K562 (cell line): ENCODE data around the gene THADA. TPM values are rescaled to one million over a fixed set of nuclear protein-coding genes. Genes with fewer than 3 reads are reported as not detected.

Experiments
- ATAC-seq: fragments of 200-7000 bp; cut with Tn5 transposase; 3 replicates; pipeline ENCODE4 v1.9.1; 2020; ENCODE audit warnings: moderate library complexity
- BruUV-seq: library from RNA; stranded (reverse); fragments of 400-500 nt; replicated peaks from 2 replicates; lab custom pipeline; 2021; lab: Mats Ljungman, UMichigan
- CTCF ChIA-PET: fragments of 300-600 bp; formaldehyde crosslinking; extraction: SDS; loops from one replicate; lab custom pipeline; 2021; ENCODE audit warnings: low intra/inter-chr PET ratio; lab: Yijun Ruan, JAX
- POLR2A ChIA-PET: fragments of 300-600, 350-650 bp; sonication (Branson Sonifier 250); formaldehyde crosslinking; extraction: SDS; loops from one replicate; lab custom pipeline; 2021; ENCODE audit warnings: antibody characterized with exemption, inconsistent platforms; lab: Yijun Ruan, JAX
- DNase-seq, 4 experiments: peaks; one replicate each; pipeline versions ENCODE4 v3.0.0 to v3.0.0-alpha.2; 2011 to 2018; ENCODE audit warnings: low spot score in 3 of 4, mixed read lengths in 3 of 4; ENCODE audit errors: extremely low read depth in 1 of 4
- FAIRE-seq: peaks from 2 replicates; lab custom pipeline; 2011; peaks lifted over from hg19 to GRCh38; lab: Jason Lieb, UNC
- H2AFZ ChIP-seq: 2 replicates; pipeline ENCODE4 v1.6.0; 2011; ENCODE audit warnings: low read depth, low read length, control low read depth, inconsistent platforms
- H3K27ac ChIP-seq: fragments of 200-600 bp; 3 replicates; pipeline ENCODE4 v1.8.0; 2011; ENCODE audit warnings: low read depth, mild to moderate bottlenecking, control low read depth, inconsistent platforms, low read length, moderate library complexity, mixed read lengths; ENCODE audit errors: extremely low read depth
- H3K27me3 ChIP-seq, 2 experiments: fragments of 300-600 bp in 1 of 2; 2 replicates in 1 of 2; 3 replicates in 1 of 2; pipeline versions ENCODE4 v1.6.0 to v1.8.0; 2011; ENCODE audit warnings: inconsistent platforms in 2 of 2, low read length in 2 of 2, mild to moderate bottlenecking in 1 of 2, mixed read lengths in 1 of 2, moderate library complexity in 1 of 2; ENCODE audit not compliant: control insufficient read depth in 2 of 2, insufficient read depth in 2 of 2
- H3K36me3 ChIP-seq: fragments of 300-600 bp; 3 replicates; pipeline ENCODE4 v1.8.0; 2011; ENCODE audit warnings: mild to moderate bottlenecking, low read length, inconsistent platforms; ENCODE audit not compliant: control insufficient read depth, insufficient read depth
- H3K4me1 ChIP-seq, 2 experiments: fragments of 200-600 bp in 1 of 2; replicated peaks in 1 of 2; 2 replicates in 1 of 2; 3 replicates in 1 of 2; pipeline versions ENCODE4 v1.5.1 to v1.8.0; 2011; ENCODE audit warnings: inconsistent platforms in 2 of 2, low read length in 2 of 2, mild to moderate bottlenecking in 1 of 2, mixed read lengths in 1 of 2, moderate library complexity in 1 of 2; ENCODE audit not compliant: control insufficient read depth in 2 of 2, insufficient read depth in 2 of 2
- H3K4me2 ChIP-seq: 2 replicates; pipeline ENCODE4 v1.6.1; 2011; ENCODE audit warnings: low read length, control low read depth, inconsistent platforms, mixed read lengths; ENCODE audit not compliant: insufficient read depth
- H3K4me3 ChIP-seq: fragments of 200-600 bp; sonication (generic), shearing (Covaris generic); 2 replicates; pipeline ENCODE4 v1.5.1; 2016; ENCODE audit warnings: control low read depth, inconsistent platforms
- H3K79me2 ChIP-seq: fragments of 200-600 bp; 3 replicates; pipeline ENCODE4 v1.8.0; 2011; ENCODE audit warnings: low read length, inconsistent platforms; ENCODE audit not compliant: control insufficient read depth, insufficient read depth
- H3K9ac ChIP-seq, 2 experiments: 2 replicates each; pipeline versions ENCODE4 v1.6.0 to v1.6.1; 2011; ENCODE audit warnings: low read depth in 2 of 2, low read length in 2 of 2, control low read depth in 1 of 2, inconsistent platforms in 1 of 2, mild to moderate bottlenecking in 1 of 2, mixed read lengths in 1 of 2; ENCODE audit not compliant: insufficient read depth in 1 of 2
- H3K9me1 ChIP-seq: one replicate; pipeline ENCODE4 v1.6.0; 2011; ENCODE audit warnings: inconsistent platforms, mild to moderate bottlenecking, low read length, moderate library complexity; ENCODE audit not compliant: control insufficient read depth, insufficient read depth
- H3K9me3 ChIP-seq: replicated peaks from 2 replicates; pipeline ENCODE4 v1.5.1; 2011; ENCODE audit warnings: low read depth, low read length, inconsistent platforms; ENCODE audit not compliant: control insufficient read depth, insufficient read depth
- H4K20me1 ChIP-seq: replicated peaks from 2 replicates; pipeline ENCODE4 v1.6.1; 2011; ENCODE audit warnings: low read length, inconsistent platforms, mixed read lengths; ENCODE audit not compliant: control insufficient read depth, insufficient read depth
- ATF1 ChIP-seq, 2 experiments: fragments of 450-650 bp in 1 of 2; IDR thresholded peaks; 2 replicates each; pipeline ENCODE4 v1.6.1; 2016; ENCODE audit warnings: missing compliant biosample characterization in 1 of 2, missing genetic modification characterization in 1 of 2
- CC2D1A ChIP-seq: fragments of 450-650 bp; IDR thresholded peaks from 2 replicates; pipeline ENCODE4 v1.6.1; 2017; ENCODE audit warnings: mild to moderate bottlenecking
- NKRF ChIP-seq: fragments of 450-650 bp; IDR thresholded peaks from 2 replicates; pipeline ENCODE4 v1.6.1; 2016; ENCODE audit warnings: borderline replicate concordance
- RREB1 ChIP-seq: fragments of 250-450 bp; sonication (Bioruptor Pico); IDR thresholded peaks from 2 replicates; pipeline ENCODE4 v1.4.0; 2020
- SNAPC5 ChIP-seq: fragments of 250-450 bp; sonication (Bioruptor Pico); IDR thresholded peaks from 2 replicates; pipeline ENCODE4 v1.8.0; 2021; ENCODE audit warnings: moderate library complexity, mild to moderate bottlenecking, inconsistent platforms
- TAL1 ChIP-seq: fragments of 450-650 bp; IDR thresholded peaks from 2 replicates; pipeline ENCODE4 v1.6.1; 2016; ENCODE audit warnings: mild to moderate bottlenecking
- ZNF175 ChIP-seq: fragments of 200-800 bp; sonication (Bioruptor generic); IDR thresholded peaks from 2 replicates; pipeline ENCODE4 v1.6.1; 2016; ENCODE audit warnings: low read depth, mild to moderate bottlenecking, missing genetic modification characterization, missing compliant biosample characterization
- ZNF280B ChIP-seq: fragments of 250-450 bp; sonication (Bioruptor Pico); IDR thresholded peaks from 2 replicates; pipeline ENCODE4 v1.5.1; 2021; ENCODE audit warnings: mild to moderate bottlenecking
- WGBS: fragments of 100-300 bp; shearing (Covaris generic); methylation state at CpG from one replicate; pipeline ENCODE4 v1.1.6; 2016; ENCODE audit warnings: low coverage, mixed read lengths; ENCODE audit not compliant: insufficient coverage; ENCODE audit errors: missing lambda C conversion rate; 5-methylcytosine and 5-hydroxymethylcytosine counted together
- in situ Hi-C: fragments of 300-500 bp; cut with MboI; formaldehyde crosslinking; loops from 4 replicates; pipeline ENCODE4 v1.15.0; 2018; ENCODE audit warnings: inconsistent platforms, mixed read lengths
- intact Hi-C: fragments of 100-400 bp; cut with micrococcal nuclease; formaldehyde crosslinking; loops from 2 replicates; pipeline ENCODE4 v1.14.2; 2022
- polyA plus RNA-seq, 8 experiments: library from polyadenylated mRNA; depleted of rRNA in 4 of 8; stranded (reverse) in 5 of 8; unstranded in 3 of 8; fragments of >200 nt; fragmentation: Nextera tagmentation in 2 of 8; fragmentation: Illumina TruSeq in 1 of 8; extraction: Ambion mirVana in 2 of 8; extraction: Trizol in 1 of 8; gene quantifications; 2 replicates each; pipeline versions ENCODE4 v1.2.1 to v1.2.3, GENCODE V29; 2011 to 2014; ENCODE audit warnings: inconsistent platforms in 1 of 8, missing spikeins in 1 of 8
- total RNA-seq, 7 experiments: library from RNA; depleted of rRNA in 6 of 7; stranded (reverse); fragments of >200 nt in 6 of 7; fragmentation: Illumina TruSeq in 2 of 7; extraction: Trizol in 2 of 7; gene quantifications; 2 replicates each; pipeline versions ENCODE4 v1.2.1 to v1.2.3, GENCODE V29; 2011 to 2021; ENCODE audit warnings: low replicate concordance in 1 of 7

The THADA gene
- total and polyA plus RNA-seq, 9 of the 15 experiments (the other 6 are each of a cell fraction or from before 2014, with no cell fraction given): 17.8 to 34.7 (median 31.9) TPM

GRCh38 chr2:43307973-43308372, 287.9 kb downstream of the THADA start:
- WGBS: 61% methylated on average over 3 of the region's 3 CpGs
- Histone ChIP-seq H3K27ac (no peak overlapping the region), H3K36me3 (no peaks in the 10 kb centered on the region), H3K9me3 (no peaks in the 10 kb centered on the region), H4K20me1 (no peaks in the 10 kb centered on the region), H3K4me2 (no peak overlapping the region), H3K9me1 (no peaks in the 10 kb centered on the region), H3K79me2 (no peaks in the 10 kb centered on the region), H2AFZ (no peak overlapping the region), H3K9ac (no peak overlapping the region), H3K4me3 (no peak overlapping the region), H3K27me3 (no peaks in the 10 kb centered on the region), H3K4me1 (no peaks in the 10 kb centered on the region; a peak in 1 of 5 replicates)
- no peak for ATAC-seq
- ChIA-PET CTCF (no interaction called here), POLR2A (no interaction called here)
- in situ Hi-C loops: no loop called here
- no peak for FAIRE-seq
- BruUV-seq: no TSS peak
- no peak for TF ChIP-seq ZNF280B (CRISPR knock-in tag)
- no peak for TF ChIP-seq SNAPC5
- TF ChIP-seq RREB1 (CRISPR knock-in tag): no peak
- TF ChIP-seq ZNF175: no peak
- no peak for TF ChIP-seq TAL1
- TF ChIP-seq ATF1 (CRISPR knock-in tag; IDR thresholded peaks at IDR 0.05): no peak
- TF ChIP-seq ATF1 (tag; IDR thresholded peaks at IDR 0.05): no peak
- no peak for TF ChIP-seq NKRF
- TF ChIP-seq CC2D1A: no peak
- DNase-seq: no peak
- intact Hi-C loops: no loop called here
